IgD-negative memory B cell (primary cell): ENCODE measurements around the gene DCLK1. TPM values are rescaled to one million over a fixed set of nuclear protein-coding genes. Genes with fewer than 3 reads are reported as not detected.
"Not testable (repeated sequence)": the region's sequence is repeated elsewhere in the genome, so short reads cannot be mapped to it uniquely, and the experiment has no call there.

ENCODE experiments used
- H3K27ac Mint-ChIP-seq, 3 donors: one replicate each; pipeline ENCODE4 v1.8.0; 2020 to 2022; ENCODE audit warnings: mild to moderate bottlenecking in 3 of 3, mixed read lengths in 3 of 3, moderate library complexity in 1 of 3
- H3K27me3 Mint-ChIP-seq: one replicate; pipeline ENCODE4 v1.8.0; 2021; ENCODE audit warnings: mixed read lengths
- H3K36me3 Mint-ChIP-seq: one replicate; pipeline ENCODE4 v1.8.0; 2020; ENCODE audit warnings: mild to moderate bottlenecking, mixed read lengths
- H3K4me1 Mint-ChIP-seq, 3 donors: one replicate each; pipeline ENCODE4 v1.8.0; 2020 to 2022; ENCODE audit warnings: mixed read lengths in 3 of 3, mild to moderate bottlenecking in 1 of 3
- H3K4me3 Mint-ChIP-seq, 4 donors: one replicate each; pipeline ENCODE4 v1.8.0; 2020 to 2022; ENCODE audit warnings: mild to moderate bottlenecking in 4 of 4, mixed read lengths in 4 of 4, moderate library complexity in 3 of 4
- H3K9me3 Mint-ChIP-seq, 3 donors: one replicate each; pipeline ENCODE4 v1.8.0; 2020 to 2021; ENCODE audit warnings: mixed read lengths in 3 of 3, mild to moderate bottlenecking in 1 of 3
- polyA plus RNA-seq: library from polyadenylated mRNA; unstranded; fragments of 300-500 nt; fragmentation: Illumina TruSeq; gene quantifications from one replicate; pipeline ENCODE4 v1.2.3, GENCODE V29; 2021

DCLK1 gene
- polyA plus RNA-seq, 1 donor from 2014 or later: not detected

- no peaks in the 10 kb centered on the region for H3K4me1 Mint-ChIP-seq
- peaks cover 2 to 12% (median 4%) of the 10 kb centered on the region in 3 donors for H3K9me3 Mint-ChIP-seq
- peaks cover 2% of the 10 kb centered on the region for H3K36me3 Mint-ChIP-seq
- H3K27me3 Mint-ChIP-seq: no peaks in the 10 kb centered on the region
- H3K27ac Mint-ChIP-seq: no peak overlapping the region
- H3K4me3 Mint-ChIP-seq: no peak overlapping the region
Measured at GRCh38 chr13:36084131-36084530, 47.1 kb downstream of the DCLK1 start.

DNA sequence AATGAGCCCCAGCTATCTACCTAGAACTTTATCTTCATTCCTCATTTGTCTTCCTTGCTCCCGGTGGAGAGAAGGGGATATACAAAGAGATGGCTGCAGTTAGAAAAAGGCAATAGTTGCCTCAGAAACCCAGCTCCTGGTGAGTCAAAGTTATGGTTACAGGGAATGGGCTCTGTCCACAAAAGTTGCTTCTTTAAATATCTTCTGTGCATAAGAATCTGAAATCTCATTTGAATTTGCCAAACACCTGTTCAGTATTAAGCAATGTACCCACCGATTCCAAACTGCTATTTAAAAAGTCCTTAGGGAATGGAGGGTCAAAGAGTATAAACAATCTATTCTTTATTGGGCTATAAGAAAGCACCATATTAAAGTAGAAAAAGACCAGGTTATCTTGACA, 48.4 kb downstream of the DCLK1 start:
- peaks cover 2 to 12% (median 4%) of the 10 kb centered on the region in 3 donors for H3K9me3 Mint-ChIP-seq
- H3K4me1 Mint-ChIP-seq: no peaks in the 10 kb centered on the region
- H3K27ac Mint-ChIP-seq: no peak overlapping the region
- no peak overlapping the region for H3K4me3 Mint-ChIP-seq
- H3K27me3 Mint-ChIP-seq: peaks cover 1% of the 10 kb centered on the region
- peaks cover 2% of the 10 kb centered on the region for H3K36me3 Mint-ChIP-seq

GRCh38 chr13:36082396-36082795, 48.8 kb downstream of the DCLK1 start:
- H3K27ac Mint-ChIP-seq: no peak overlapping the region
- H3K27me3 Mint-ChIP-seq: peaks cover 1% of the 10 kb centered on the region
- H3K9me3 Mint-ChIP-seq: peaks cover 2 to 12% (median 4%) of the 10 kb centered on the region in 3 donors
- no peak overlapping the region for H3K4me3 Mint-ChIP-seq
- H3K4me1 Mint-ChIP-seq: no peaks in the 10 kb centered on the region
- peaks cover 2% of the 10 kb centered on the region for H3K36me3 Mint-ChIP-seq

- Mint-ChIP-seq H3K36me3 (no peaks in the 10 kb centered on the region), H3K4me1 (no peaks in the 10 kb centered on the region), H3K9me3 (peaks cover 0 to 7% (median 0%) of the 10 kb centered on the region in 3 donors), H3K27me3 (peaks cover 1% of the 10 kb centered on the region), H3K4me3 (no peak overlapping the region), H3K27ac (no peak overlapping the region)
Measured at GRCh38 chr13:36076211-36076610, 55.0 kb downstream of the DCLK1 start.

DNA sequence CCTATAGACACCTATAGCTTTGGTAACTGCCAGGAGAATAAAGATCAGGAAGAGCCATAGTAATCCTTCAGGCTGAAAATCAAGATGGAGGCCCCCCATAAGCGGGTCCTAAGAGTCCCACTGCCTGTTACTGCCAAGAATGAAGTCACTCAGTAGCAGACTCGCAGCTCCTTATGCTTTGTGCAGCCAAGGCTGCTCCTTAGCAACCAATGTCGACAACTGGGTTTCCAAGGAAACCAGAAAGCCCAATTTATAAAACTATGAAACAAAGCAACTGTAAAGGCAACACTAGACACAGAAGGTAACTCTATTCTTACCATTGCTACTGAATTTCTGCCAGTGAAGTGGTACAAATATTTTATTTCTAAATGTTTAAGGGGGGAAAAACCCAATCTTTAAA, 56.5 kb downstream of the DCLK1 start:
- no peaks in the 10 kb centered on the region for H3K4me1 Mint-ChIP-seq
- H3K27me3 Mint-ChIP-seq: peaks cover 1% of the 10 kb centered on the region
- H3K36me3 Mint-ChIP-seq: no peaks in the 10 kb centered on the region
- no peak overlapping the region for H3K4me3 Mint-ChIP-seq
- H3K27ac Mint-ChIP-seq: no peak overlapping the region
- peaks cover 0 to 2% (median 0%) of the 10 kb centered on the region in 3 donors for H3K9me3 Mint-ChIP-seq

- no peak overlapping the region for H3K4me3 Mint-ChIP-seq
- H3K27me3 Mint-ChIP-seq: no peaks in the 10 kb centered on the region
- H3K4me1 Mint-ChIP-seq: no peaks in the 10 kb centered on the region
- no peak overlapping the region for H3K27ac Mint-ChIP-seq
- no peaks in the 10 kb centered on the region for H3K36me3 Mint-ChIP-seq
- H3K9me3 Mint-ChIP-seq: peaks cover 0 to 5% (median 0%) of the 10 kb centered on the region in 3 donors
Measured at GRCh38 chr13:36072152-36072935, 58.8 kb downstream of the DCLK1 start.

DNA sequence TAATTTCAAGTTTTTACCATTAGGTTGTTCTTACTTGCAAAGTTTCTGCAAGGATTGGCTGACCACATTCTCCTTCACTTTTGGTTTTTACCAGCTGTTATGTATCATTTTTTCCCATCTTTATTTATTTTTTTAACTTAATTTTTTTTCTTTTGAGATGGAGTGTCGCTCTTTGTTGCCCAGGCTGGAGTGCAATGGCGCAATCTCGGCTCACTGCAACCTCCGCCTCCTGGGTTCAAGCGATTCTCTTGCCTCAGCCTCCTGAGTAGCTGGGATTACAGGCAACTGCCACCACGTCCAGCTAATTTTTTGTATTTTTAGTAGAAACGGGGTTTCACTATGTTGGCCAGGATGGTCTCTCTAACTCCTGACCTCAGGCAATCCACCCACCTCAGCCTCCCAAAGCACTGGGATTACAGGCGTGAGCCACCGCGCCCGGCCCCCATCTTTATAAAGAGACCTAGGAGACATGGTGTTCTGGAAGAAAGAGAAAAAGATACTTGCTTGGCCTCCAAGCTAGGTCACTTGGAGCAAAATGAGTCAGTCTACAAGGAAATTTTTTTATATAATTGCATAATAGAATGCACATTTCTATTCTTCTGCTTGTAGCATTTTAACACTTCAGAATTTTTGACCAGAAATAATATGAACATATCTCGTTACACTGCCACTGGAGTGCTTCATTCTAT, 60.5 kb downstream of the DCLK1 start:
- not testable (repeated sequence) for H3K27me3 Mint-ChIP-seq, H3K4me3 Mint-ChIP-seq, H3K36me3 Mint-ChIP-seq, H3K9me3 Mint-ChIP-seq, H3K4me1 Mint-ChIP-seq, H3K27ac Mint-ChIP-seq

DNA sequence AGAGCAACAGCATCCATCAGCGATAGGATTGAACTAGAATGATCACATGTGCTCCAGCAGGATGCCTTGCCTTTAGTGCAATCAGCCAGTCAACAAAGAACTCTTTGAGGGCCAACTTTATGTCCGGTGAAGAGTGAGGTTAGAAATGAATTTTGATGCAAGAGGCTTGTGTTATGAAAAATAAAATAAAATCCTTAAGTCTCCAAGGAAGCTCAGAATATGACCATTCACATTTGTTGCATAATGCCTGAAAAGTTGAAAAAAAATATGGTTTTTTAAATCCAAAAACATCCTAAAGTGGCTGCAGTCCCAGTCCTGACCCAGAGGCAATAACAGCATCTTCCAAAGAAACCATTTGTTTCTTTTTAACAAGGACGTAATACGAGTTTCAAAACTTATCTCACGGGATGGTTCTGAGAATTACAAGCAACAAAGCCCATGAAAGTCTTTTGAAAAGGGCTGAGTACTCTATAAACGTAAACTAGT, 61.3 kb downstream of the DCLK1 start:
- peaks cover 0 to 5% (median 0%) of the 10 kb centered on the region in 3 donors for H3K9me3 Mint-ChIP-seq
- H3K36me3 Mint-ChIP-seq: no peaks in the 10 kb centered on the region
- H3K27ac Mint-ChIP-seq: no peak overlapping the region
- no peak overlapping the region for H3K4me3 Mint-ChIP-seq
- no peaks in the 10 kb centered on the region for H3K4me1 Mint-ChIP-seq
- no peaks in the 10 kb centered on the region for H3K27me3 Mint-ChIP-seq

GRCh38 chr13:36068991-36069390, 62.2 kb downstream of the DCLK1 start:
- no peaks in the 10 kb centered on the region for H3K36me3 Mint-ChIP-seq
- no peak overlapping the region for H3K27ac Mint-ChIP-seq
- H3K27me3 Mint-ChIP-seq: no peaks in the 10 kb centered on the region
- H3K4me3 Mint-ChIP-seq: no peak overlapping the region
- no peaks in the 10 kb centered on the region for H3K4me1 Mint-ChIP-seq
- H3K9me3 Mint-ChIP-seq: peaks cover 0 to 5% (median 0%) of the 10 kb centered on the region in 3 donors

DNA sequence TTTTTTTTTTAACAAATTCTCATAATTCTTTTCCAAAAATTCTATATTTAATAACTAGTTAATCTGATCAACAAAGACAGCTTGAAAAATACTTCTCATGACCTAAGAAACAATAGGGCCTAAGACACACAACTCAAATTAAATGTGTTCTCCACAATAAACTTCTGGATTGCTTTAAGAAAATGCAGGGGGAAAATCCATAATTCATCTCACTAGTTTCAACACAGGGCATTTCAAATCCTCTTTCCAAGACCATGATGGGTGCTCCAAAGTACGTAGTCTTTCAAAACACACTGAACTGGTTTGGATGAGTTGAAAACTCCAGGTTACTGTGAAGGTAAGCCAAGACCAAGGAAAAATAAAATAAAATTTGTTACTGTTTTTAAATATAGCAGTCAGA, 62.6 kb downstream of the DCLK1 start:
- H3K4me1 Mint-ChIP-seq: no peaks in the 10 kb centered on the region
- peaks cover 0 to 5% (median 0%) of the 10 kb centered on the region in 3 donors for H3K9me3 Mint-ChIP-seq
- H3K36me3 Mint-ChIP-seq: no peaks in the 10 kb centered on the region
- H3K27me3 Mint-ChIP-seq: no peaks in the 10 kb centered on the region
- H3K4me3 Mint-ChIP-seq: no peak overlapping the region
- H3K27ac Mint-ChIP-seq: no peak overlapping the region

DNA sequence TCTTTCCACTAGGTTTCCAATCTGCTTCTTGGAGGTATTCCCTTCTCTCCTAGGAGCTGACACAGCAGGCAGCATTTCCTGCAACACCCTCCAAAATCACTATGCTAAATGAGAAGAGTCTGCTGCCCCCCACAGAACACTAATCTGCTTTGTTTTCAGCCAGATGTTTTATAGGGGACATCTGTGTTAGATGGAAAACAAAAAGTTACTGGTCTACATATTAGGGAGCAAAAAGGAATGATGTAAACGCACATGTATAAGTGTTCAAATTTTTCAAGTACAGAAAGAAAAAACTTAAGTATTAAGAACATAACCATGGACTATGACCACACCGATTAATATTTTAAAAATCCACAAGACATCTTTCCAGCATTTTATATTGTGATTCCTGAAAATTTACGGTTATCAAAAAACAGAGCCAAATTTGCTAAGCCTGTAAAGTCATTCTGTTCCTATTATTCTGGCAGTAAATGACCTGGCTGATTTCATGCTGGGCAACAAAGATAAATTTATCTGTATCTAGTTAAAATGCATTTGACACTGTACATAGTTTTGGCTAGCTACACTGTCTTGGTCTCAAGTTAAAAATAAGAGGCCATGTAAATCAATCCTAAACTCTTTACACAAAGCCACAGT, 63.3 kb downstream of the DCLK1 start:
- H3K4me1 Mint-ChIP-seq: no peaks in the 10 kb centered on the region
- H3K4me3 Mint-ChIP-seq: no peak overlapping the region
- peaks cover 0 to 5% (median 0%) of the 10 kb centered on the region in 3 donors for H3K9me3 Mint-ChIP-seq
- H3K27ac Mint-ChIP-seq: no peak overlapping the region
- no peaks in the 10 kb centered on the region for H3K36me3 Mint-ChIP-seq
- H3K27me3 Mint-ChIP-seq: no peaks in the 10 kb centered on the region

DNA sequence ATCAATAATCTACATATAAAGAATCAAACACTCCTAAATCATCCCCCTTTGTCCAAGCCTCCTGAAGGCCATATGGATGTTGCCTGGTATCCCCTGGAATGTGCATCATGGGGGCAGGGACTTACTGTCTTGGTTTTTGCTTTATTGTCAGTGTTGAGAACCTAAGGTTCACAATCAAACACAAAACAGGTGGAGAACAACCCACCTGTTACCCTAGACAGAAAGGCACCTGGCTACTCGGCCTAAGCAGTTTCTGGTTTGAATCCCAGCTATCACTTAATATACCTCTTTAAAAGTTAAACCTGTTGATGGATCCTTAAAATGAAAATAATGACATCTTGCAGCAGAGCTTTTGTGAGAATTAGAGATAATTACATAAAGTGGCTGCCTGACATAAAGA, 68.9 kb downstream of the DCLK1 start:
- Mint-ChIP-seq H3K9me3 (peaks cover 0 to 3% (median 2%) of the 10 kb centered on the region in 3 donors), H3K27me3 (no peaks in the 10 kb centered on the region), H3K27ac (peak overlapping the region in 1 of 3 donors; percentile 20), H3K36me3 (no peaks in the 10 kb centered on the region), H3K4me3 (no peak overlapping the region), H3K4me1 (no peaks in the 10 kb centered on the region)

- H3K27me3 Mint-ChIP-seq: no peaks in the 10 kb centered on the region
- no peak overlapping the region for H3K4me3 Mint-ChIP-seq
Measured at GRCh38 chr13:36061621-36062020, 69.6 kb downstream of the DCLK1 start.

DNA sequence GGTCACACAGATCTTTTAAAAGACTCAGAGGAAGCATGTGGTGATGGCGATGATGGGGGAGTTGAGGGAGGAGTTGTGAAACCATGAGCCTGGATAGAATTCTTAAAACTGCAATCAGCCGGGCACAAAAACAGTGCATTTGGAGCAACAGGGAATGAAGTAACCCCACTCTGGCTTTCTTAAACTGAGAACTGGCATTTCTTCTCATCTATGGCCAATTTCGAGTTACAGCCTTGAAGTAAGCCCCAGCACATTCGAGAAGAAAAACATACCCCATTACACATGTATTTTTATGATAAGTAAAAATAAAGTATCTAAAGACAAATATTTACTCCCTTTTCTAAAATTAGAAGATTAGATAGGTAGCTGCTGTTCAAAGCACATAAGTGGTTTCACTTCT, 70.1 kb downstream of the DCLK1 start:
- Mint-ChIP-seq H3K4me1 (no peaks in the 10 kb centered on the region), H3K27me3 (no peaks in the 10 kb centered on the region), H3K27ac (no peak overlapping the region), H3K36me3 (no peaks in the 10 kb centered on the region), H3K4me3 (no peak overlapping the region), H3K9me3 (peaks cover 0 to 4% (median 3%) of the 10 kb centered on the region in 3 donors)

More at GRCh38 chr13:36061621-36062020, 69.6 kb downstream of the DCLK1 start:
- H3K27ac Mint-ChIP-seq: no peak overlapping the region
- H3K9me3 Mint-ChIP-seq: peaks cover 0 to 4% (median 3%) of the 10 kb centered on the region in 3 donors
- no peaks in the 10 kb centered on the region for H3K4me1 Mint-ChIP-seq
- no peaks in the 10 kb centered on the region for H3K36me3 Mint-ChIP-seq

GRCh38 chr13:36059321-36059720, 71.9 kb downstream of the DCLK1 start:
- H3K4me3 Mint-ChIP-seq: no peak overlapping the region
- no peaks in the 10 kb centered on the region for H3K36me3 Mint-ChIP-seq
- H3K27me3 Mint-ChIP-seq: no peaks in the 10 kb centered on the region
- H3K9me3 Mint-ChIP-seq: peaks cover 0 to 6% (median 3%) of the 10 kb centered on the region in 3 donors
- H3K27ac Mint-ChIP-seq: no peak overlapping the region
- H3K4me1 Mint-ChIP-seq: no peaks in the 10 kb centered on the region
